Body of pancreas (tissue), 4 donors: ENCODE measurements around the gene HAO1.
"Not testable (repeated sequence)": the region's sequence is repeated elsewhere in the genome, so short reads cannot be mapped to it uniquely, and the experiment has no call there.

Experiments
- POLR2A ChIP-seq, 3 donors: fragments of 450-650 bp; IDR thresholded peaks; one replicate each; pipeline ENCODE4 v1.6.1; 2016; ENCODE audit warnings: antibody characterized with exemption in 3 of 3, mild to moderate bottlenecking in 2 of 3
- TF ChIP-seq, protein P1 (sequence below), 7 experiments: fragments of 450-650 bp in 4 of 7; fragments of 200-600 bp in 3 of 7; sonication (generic) in 3 of 7; IDR thresholded peaks; one replicate each; pipeline ENCODE4 v1.5.1; 2016 to 2019; ENCODE audit warnings: antibody characterized with exemption in 7 of 7

DNA sequence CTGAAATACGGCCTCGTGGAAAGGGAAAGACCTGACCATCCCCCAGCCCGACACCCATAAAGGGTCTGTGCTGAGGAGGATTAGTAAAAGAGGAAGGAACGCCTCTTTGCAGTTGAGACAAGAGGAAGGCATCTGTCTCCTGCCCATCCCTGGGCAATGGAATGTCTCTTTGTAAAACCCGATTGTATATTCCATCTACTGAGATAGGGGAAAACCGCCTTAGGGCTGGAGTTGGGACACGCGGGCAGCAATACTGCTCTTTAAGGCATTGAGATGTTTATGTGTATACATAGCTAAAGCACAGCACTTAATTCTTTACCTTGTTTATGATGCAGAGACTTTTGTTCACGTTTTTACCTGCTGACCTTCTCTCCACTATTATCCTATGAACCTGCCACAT is 16.3 kb upstream of the HAO1 start:
- not testable (repeated sequence) for TF ChIP-seq POLR2A (IDR thresholded peaks at IDR 0.05)
- TF ChIP-seq, protein P1, sequence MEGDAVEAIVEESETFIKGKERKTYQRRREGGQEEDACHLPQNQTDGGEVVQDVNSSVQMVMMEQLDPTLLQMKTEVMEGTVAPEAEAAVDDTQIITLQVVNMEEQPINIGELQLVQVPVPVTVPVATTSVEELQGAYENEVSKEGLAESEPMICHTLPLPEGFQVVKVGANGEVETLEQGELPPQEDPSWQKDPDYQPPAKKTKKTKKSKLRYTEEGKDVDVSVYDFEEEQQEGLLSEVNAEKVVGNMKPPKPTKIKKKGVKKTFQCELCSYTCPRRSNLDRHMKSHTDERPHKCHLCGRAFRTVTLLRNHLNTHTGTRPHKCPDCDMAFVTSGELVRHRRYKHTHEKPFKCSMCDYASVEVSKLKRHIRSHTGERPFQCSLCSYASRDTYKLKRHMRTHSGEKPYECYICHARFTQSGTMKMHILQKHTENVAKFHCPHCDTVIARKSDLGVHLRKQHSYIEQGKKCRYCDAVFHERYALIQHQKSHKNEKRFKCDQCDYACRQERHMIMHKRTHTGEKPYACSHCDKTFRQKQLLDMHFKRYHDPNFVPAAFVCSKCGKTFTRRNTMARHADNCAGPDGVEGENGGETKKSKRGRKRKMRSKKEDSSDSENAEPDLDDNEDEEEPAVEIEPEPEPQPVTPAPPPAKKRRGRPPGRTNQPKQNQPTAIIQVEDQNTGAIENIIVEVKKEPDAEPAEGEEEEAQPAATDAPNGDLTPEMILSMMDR (IDR thresholded peaks at IDR 0.05), result not testable (repeated sequence)
